GM18517 (cell line): ENCODE measurements around the gene BRI3.

Experiments
- ATAC-seq: cut with Tn5 transposase; IDR thresholded peaks from one replicate; pipeline ENCODE4 v1.9.1; 2021; ENCODE audit warnings: mild to moderate bottlenecking, moderate library complexity; ENCODE audit not compliant: unreplicated experiment

Gene BRI3

DNA sequence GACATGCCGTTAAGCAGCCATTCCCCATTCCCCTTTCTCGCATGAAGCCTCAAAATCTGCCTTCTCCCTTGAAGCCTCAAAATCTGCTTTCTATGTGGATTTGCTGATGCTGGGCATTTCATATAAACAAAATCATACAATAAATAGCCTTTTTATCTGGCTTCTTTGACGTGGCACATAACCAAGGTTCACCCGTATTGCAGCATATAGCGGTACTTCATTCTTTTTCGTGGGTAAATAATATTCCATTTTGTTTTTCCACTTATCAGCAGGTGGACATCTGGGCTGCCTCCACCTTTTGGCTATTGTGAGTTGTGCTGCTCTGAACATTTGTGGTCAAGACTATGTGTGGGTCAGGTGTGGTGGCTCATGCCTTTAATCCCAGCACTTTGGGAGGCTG is 57.0 kb downstream of the BRI3 start:
- no peak for ATAC-seq

DNA sequence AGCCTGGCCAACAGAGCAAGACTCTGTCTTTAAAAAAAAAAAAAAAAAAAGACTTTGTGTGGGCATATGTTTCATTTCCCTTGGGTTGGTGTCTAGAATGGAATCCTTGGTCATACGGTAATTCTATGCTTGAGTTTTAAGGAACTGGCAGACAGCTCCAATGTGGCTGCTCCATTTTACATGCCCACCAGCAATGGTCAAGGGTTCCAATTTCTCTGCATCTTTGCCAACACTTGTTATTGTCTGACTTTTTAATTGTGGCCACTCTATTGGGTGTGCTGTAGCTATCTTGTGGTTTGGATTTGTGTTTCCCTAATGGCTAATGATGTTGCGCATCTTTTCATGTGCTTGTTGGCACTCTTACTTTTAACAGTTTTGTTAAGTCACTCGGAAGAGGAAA is 57.6 kb downstream of the BRI3 start:
- ATAC-seq = no peak

DNA sequence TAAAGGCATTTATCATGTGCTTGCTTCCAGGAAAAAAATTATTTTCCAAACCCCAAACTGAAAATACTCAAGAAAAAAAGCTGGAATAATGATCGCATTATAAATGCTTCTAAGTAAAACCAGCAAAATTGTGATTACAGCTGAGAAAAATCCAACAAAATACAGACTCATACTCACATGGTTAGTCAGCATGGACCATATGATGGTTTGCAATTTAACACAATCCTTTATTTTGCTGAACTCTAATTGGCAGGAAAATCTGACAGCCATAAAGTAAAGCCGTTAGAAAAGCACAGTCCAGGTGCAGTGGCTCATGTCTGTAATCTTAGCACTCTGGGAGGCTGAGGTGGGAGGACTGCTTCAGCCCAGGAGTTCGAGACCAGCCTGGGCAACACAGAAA is 59.6 kb downstream of the BRI3 start:
- ATAC-seq = no peak
